Heart left ventricle (tissue), 13 donors: ENCODE results near the gene ABCA1.

ENCODE experiments used
- CTCF ChIP-seq, 12 donors: fragments of 200-600 bp; sonication (generic) in 4 of 12; IDR thresholded peaks; one replicate each; pipeline versions ENCODE4 v1.5.0 to v1.8.0; 2018 to 2022; ENCODE audit warnings: antibody characterized with exemption in 12 of 12, mild to moderate bottlenecking in 5 of 12
- POLR2A ChIP-seq, 2 donors: fragments of 450-650 bp; IDR thresholded peaks; one replicate each; pipeline ENCODE4 v1.6.1; 2017; ENCODE audit warnings: antibody characterized with exemption in 2 of 2, mild to moderate bottlenecking in 2 of 2, moderate library complexity in 2 of 2
- donor health status: ischemic (EF 13 %, LVEDD 7.1; RV severe dilation, severe dysfunction).
- donor health status: DM: no; HTN: yes; CAD: no.
- donor health status: DM: no; HTN: no; CAD: no.
- donor health status: ischemic (EF 25% LVEDD 6.9; RV normal size, moderate dysfunction).
- donor health status: ischemic (EF 25% LVEDD 5.7; RV mildly dilated, moderate dysfunction).
- donor health status: ischemic (EF 35%, LVEDD 5.7; RV mildly dilated, moderate dysfunction).
- donor health status: nonischemic (EF 11% LVEDD 7.7; RV severe dilation, severe dysfunction).
- donor health status: DM: yes; HTN: yes; CAD: no.
- donor health status: PGD.
- donor health status: ischemic (EF 29% LVEDD 5.4; RV normal size, mild dysfunction).
- donor health status: nonischemic (EF 23%, LVEDD 6.1; RV moderate dilation, normal function).

DNA sequence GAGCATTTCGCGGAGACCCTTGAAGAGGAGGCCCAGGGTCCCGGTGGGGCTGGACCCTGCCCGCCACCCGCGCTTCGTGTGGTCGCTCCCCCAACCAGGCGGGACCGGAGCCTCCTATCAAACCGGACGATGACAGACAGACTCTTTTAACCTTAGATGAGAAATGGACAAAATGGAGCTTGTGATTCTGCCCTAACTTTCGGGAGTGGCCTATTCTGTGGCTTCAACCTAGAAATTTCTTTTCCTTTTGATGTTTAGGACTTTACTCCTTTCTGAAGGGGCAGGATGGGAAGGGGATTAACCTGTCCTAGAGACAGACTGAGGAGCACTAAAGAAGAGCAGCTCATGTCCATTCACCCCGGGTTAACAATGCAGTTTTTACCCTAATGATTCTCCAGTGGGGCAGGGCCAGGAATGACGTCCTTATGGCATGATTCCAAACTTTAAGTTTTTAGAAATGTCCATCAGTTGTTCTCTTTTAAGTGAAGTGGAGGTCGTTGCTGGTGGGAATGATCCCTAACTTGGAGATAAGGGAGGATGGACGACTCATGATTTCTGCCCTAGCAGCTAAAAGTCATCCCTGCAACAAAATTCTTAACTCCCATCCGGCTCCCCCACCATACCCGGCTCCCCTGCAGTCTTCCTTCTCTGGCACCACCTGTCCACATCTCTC lies 179.5 kb downstream of the ABCA1 start:
- TF ChIP-seq CTCF (IDR thresholded peaks at IDR 0.05) (no peak), POLR2A (IDR thresholded peaks at IDR 0.05) (no peak)
